NCI-H524 treated with DMSO at 0.1 percent for 48 hours (cell line): ENCODE results near the gene DRD3.

Experiments
- DNase-seq: peaks from one replicate; lab custom pipeline; 2025; lab: John Stamatoyannopoulos, UW

Gene DRD3

DNA sequence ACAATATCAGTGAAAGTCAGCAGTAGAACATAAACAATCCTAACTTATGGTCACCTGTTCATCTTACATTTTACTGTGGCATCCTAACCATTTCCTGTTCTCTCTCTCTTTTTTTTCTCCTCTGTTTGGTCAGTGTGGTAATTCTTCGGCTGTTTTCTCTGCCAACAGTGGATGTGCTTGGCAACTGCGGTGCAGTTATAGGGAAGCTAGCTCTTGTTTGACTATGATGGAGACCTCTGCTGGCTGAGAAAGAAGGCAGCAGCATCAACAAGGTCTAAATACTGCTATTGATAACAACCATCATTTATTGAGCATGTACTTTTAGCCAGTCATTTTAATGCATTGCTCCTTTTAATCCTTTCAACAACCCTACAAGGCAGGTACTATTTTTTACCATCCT is 723 bp upstream of the DRD3 start:
- DNase-seq, result no peak

DNA sequence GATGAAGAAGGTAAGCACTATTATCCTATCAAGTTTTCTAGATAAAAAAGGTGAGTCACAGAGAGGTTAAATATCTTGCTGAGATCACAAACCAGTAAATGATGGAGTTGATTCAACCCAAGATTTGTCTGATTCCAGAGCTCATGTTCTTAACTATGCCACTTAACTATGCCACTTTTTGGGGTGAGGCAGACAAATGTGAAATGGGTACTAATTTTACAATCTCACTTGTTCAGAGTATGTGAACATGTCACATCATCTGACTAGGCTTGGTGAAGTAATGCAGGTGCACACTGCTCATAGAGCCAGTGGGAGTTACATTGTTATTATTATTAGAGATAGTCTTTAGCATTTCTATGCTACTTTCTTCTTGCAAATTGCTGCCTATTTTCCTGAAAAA is 2.0 kb downstream of the DRD3 start:
- DNase-seq, result no peak

GRCh38 chr3:114176487-114176886 is 2.4 kb downstream of the DRD3 start:
- DNase-seq, result no peak

DNA sequence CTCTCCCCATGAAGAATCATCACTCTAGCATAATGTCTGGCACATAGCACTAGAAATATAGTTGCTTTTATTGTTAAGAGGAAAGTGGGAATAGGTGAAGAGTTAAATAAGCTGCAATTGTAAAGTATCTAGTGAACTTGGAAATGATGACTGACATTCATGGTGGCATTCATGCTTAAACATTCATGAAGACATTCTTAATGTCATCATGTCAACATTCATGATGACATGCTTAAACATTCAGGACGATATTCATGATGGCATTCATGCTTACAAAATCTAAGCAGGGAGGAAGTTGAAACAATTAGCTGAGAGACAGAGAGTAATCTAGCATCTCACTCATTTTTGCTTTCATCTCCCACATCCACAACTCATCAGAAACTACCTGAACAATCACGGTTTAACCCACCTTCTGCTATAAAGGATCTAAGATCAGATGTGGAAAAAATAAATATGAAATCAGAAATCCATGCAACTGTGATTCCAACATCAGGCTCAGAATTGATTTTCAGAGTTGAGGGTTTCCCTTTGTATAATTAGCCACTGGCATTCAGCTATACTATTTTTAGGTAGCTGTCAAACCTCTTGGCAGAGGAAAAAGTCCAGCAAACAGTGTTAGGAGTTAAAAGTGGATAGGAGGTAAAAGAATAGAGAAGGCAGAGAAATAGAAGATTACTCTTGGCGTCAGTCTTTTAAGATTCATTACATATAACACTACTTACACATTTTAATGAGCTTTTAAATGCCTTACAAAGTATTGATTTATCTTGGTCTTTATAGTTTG is 3.5 kb downstream of the DRD3 start:
- no peak for DNase-seq

GRCh38 chr3:114171677-114172076 is 7.2 kb downstream of the DRD3 start:
- DNase-seq, result no peak

- DNase-seq, result no peak
Observed at GRCh38 chr3:114168150-114168549, 10.7 kb downstream of the DRD3 start.

GRCh38 chr3:114157321-114157720 is 21.5 kb downstream of the DRD3 start:
- no peak for DNase-seq

- DNase-seq, result no peak
Observed at GRCh38 chr3:114155370-114155821, 23.5 kb downstream of the DRD3 start.

GRCh38 chr3:114154321-114154821 is 24.5 kb downstream of the DRD3 start:
- no peak for DNase-seq

GRCh38 chr3:114152519-114153151 is 26.2 kb downstream of the DRD3 start:
- DNase-seq, result peak; percentile 80

DNA sequence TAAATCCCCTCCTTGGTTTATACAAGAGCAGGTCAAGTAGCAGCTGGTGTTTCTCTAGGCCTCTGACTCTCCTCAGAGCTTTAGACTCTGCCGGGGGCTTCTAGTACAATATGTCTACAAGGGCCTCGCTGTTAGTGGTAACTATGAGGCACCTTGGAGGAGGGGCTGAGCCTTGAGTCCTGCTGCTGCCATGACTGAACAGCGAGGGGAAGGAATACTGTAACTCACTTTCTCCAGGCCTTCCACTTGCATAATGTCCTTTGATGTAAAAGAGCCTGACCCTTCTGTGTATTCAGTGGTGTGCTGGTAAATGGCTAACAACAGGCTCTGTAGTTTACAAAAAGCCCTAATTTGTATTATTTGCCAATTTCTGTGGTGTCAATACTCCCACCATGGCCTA is 27.8 kb downstream of the DRD3 start:
- peak; percentile 13 for DNase-seq

GRCh38 chr3:114147251-114147650 is 31.6 kb downstream of the DRD3 start:
- no peak for DNase-seq

GRCh38 chr3:114144909-114145688 is 33.8 kb downstream of the DRD3 start:
- DNase-seq, result no peak

DNA sequence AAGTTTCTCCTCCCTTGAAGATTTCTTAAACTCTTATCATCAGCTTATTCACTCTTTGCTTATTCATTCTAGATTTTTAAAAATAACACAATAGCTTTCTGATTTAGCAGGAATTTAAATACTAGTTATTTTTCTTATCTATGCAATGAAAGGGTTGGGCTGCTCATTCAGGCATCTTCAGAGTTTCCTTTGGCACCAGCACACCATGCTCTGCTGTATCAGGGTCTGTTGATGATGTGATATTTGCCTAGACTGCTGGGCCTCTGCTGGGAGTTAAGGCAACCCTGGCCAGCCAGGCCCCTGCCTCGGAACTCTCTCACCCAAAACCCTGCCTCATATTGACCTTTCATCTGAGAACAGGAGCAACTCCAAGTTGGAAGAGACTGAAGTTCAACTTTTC is 35.0 kb downstream of the DRD3 start:
- no peak for DNase-seq

- no peak for DNase-seq
Observed at GRCh38 chr3:114139836-114140235, 39.0 kb downstream of the DRD3 start.

- no peak for DNase-seq
Observed at GRCh38 chr3:114133947-114134346, 44.9 kb downstream of the DRD3 start.

GRCh38 chr3:114132500-114132899 is 46.4 kb downstream of the DRD3 start:
- no peak for DNase-seq

GRCh38 chr3:114128826-114129225 is 50.0 kb downstream of the DRD3 start:
- DNase-seq, result no peak

GRCh38 chr3:114128231-114128630 is 50.6 kb downstream of the DRD3 start:
- DNase-seq, result no peak

GRCh38 chr3:114127517-114127916 is 51.3 kb downstream of the DRD3 start:
- no peak for DNase-seq

DNA sequence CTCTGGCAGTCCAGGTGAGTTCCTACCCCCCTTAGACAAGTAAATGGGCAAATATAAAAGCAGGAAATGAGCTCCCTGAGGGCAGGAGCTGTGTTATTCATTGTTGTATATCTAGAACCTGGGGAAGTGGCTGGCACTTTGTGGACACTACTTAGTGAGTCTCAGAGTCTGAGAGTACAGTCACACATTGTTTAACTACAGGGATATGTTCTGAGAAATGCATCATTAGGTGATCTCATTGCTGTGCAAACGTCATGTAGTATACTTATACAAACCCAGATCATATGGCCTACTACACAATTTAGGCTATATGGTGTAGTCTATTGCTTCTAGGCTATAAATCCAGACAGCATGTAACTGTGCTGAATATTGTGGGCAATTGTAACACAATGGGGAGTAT is 52.4 kb downstream of the DRD3 start:
- DNase-seq, result no peak

DNA sequence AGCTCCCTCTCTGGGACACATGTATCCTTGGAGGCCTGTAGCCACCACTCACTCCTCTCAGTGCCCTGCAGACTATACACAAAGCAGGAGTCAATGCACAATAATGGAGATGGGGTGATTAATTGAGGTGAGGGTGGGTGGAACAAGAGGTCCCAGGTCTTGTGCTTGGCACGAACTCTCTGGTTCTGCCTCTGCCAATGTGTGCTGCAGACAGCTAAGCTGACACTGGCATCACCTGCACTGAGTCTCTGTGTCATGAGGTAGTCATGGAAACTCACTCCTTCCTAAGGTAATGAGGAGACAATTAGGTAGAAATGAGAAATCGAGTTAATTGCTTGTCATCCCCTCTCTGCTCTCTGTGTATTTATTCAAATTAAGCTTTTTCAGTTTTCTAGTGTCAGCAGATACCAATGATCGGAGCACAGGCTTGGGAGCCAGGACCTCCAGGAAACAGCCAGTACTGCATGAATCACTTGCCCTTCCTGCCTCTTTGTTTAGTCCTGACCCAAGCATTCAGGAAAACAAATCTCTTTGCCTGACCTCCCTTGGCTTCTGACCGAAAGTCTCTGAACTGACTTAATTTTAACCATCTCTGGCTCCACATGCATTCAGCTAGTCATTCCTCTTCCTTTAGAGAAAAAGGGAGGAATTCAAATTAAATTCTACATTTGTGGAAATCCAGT is 56.7 kb downstream of the DRD3 start:
- no peak for DNase-seq
